Keratinocyte (primary cell): ENCODE data around the gene RHOBTB1. TPM values are rescaled to one million over a fixed set of nuclear protein-coding genes. Genes with fewer than 3 reads are reported as not detected.

Source experiments
- DNase-seq: peaks from one replicate; pipeline ENCODE4 v3.0.0-alpha.2; 2011; ENCODE audit warnings: low read depth, missing footprints, low spot score
- FAIRE-seq: peaks from 2 replicates; lab custom pipeline; 2011; peaks lifted over from hg19 to GRCh38; lab: Jason Lieb, UNC
- H2AFZ ChIP-seq: 2 replicates; pipeline ENCODE4 v1.6.0; 2012; ENCODE audit warnings: low read length, control low read depth, inconsistent platforms; ENCODE audit not compliant: control insufficient read depth
- H3K27ac ChIP-seq: 2 replicates; pipeline ENCODE4 v1.5.1; 2011; ENCODE audit warnings: low read length; ENCODE audit not compliant: control insufficient read depth, insufficient read depth
- H3K27me3 ChIP-seq: 3 replicates; pipeline ENCODE4 v1.6.0; 2011; ENCODE audit warnings: low read length; ENCODE audit not compliant: control insufficient read depth, insufficient read depth; ENCODE audit errors: extremely low read depth
- H3K36me3 ChIP-seq, 2 experiments: 2 replicates in 1 of 2; 3 replicates in 1 of 2; pipeline ENCODE4 v1.5.1; 2011; ENCODE audit warnings: low read length in 2 of 2, mild to moderate bottlenecking in 1 of 2; ENCODE audit not compliant: control insufficient read depth in 2 of 2, insufficient read depth in 2 of 2; ENCODE audit errors: extremely low read depth in 1 of 2
- H3K4me1 ChIP-seq: 3 replicates; pipeline ENCODE4 v1.5.1; 2011; ENCODE audit warnings: low read length; ENCODE audit not compliant: control insufficient read depth, insufficient read depth; ENCODE audit errors: extremely low read depth
- H3K4me2 ChIP-seq: 3 replicates; pipeline ENCODE4 v1.6.0; 2011; ENCODE audit warnings: low read depth, low read length; ENCODE audit not compliant: control insufficient read depth, insufficient read depth; ENCODE audit errors: extremely low read depth
- H3K4me3 ChIP-seq, 3 experiments: fragments of 200-600 bp in 1 of 3; sonication (generic) in 1 of 3; 2 replicates in 2 of 3; 3 replicates in 1 of 3; pipeline ENCODE4 v1.5.1; 2011 to 2016; ENCODE audit warnings: low read length in 3 of 3, mild to moderate bottlenecking in 3 of 3, control low read depth in 2 of 3, inconsistent platforms in 1 of 3, low read depth in 1 of 3, mixed read lengths in 1 of 3, mixed run types in 1 of 3, moderate library complexity in 1 of 3; ENCODE audit not compliant: control insufficient read depth in 2 of 3, insufficient read depth in 2 of 3; ENCODE audit errors: extremely low read depth in 1 of 3
- H3K79me2 ChIP-seq: 2 replicates; pipeline ENCODE4 v1.6.0; 2012; ENCODE audit warnings: low read length; ENCODE audit not compliant: control insufficient read depth, insufficient read depth
- H3K9ac ChIP-seq: 3 replicates; pipeline ENCODE4 v1.6.0; 2011; ENCODE audit warnings: low read length; ENCODE audit not compliant: control insufficient read depth, insufficient read depth; ENCODE audit errors: extremely low read depth
- H3K9me1 ChIP-seq: 3 replicates; pipeline ENCODE4 v1.6.0; 2011; ENCODE audit warnings: low read length; ENCODE audit not compliant: control insufficient read depth, insufficient read depth; ENCODE audit errors: extremely low read depth
- H3K9me3 ChIP-seq: 2 replicates; pipeline ENCODE4 v1.5.1; 2012; ENCODE audit warnings: low read depth, low read length; ENCODE audit not compliant: control insufficient read depth
- H4K20me1 ChIP-seq: 3 replicates; pipeline ENCODE4 v1.6.0; 2011; ENCODE audit warnings: low read length; ENCODE audit not compliant: control insufficient read depth, insufficient read depth; ENCODE audit errors: extremely low read depth
- EZH2 ChIP-seq: IDR thresholded peaks from one replicate; pipeline ENCODE4 v1.6.1; 2012; ENCODE audit warnings: inconsistent platforms, mild to moderate bottlenecking, low read length, moderate library complexity
- dilution Hi-C: fragments of 300-500 bp; cut with MboI; formaldehyde crosslinking; loops from one replicate; pipeline ENCODE4 v1.7.0; 2020; ENCODE audit warnings: low sequenced_read_pairs; ENCODE audit not compliant: extremely low pct_ligation_motif_present
- polyA plus RNA-seq, 5 experiments: library from polyadenylated mRNA; depleted of rRNA in 3 of 5; stranded (reverse) in 3 of 5; stranded (forward) in 1 of 5; unstranded in 1 of 5; fragments of >200 nt; gene quantifications; 1 replicate in 1 of 5; 2 replicates in 3 of 5; 3 replicates in 1 of 5; pipeline versions ENCODE4 v1.2.1 to v1.2.3, GENCODE V29; 2011 to 2012; ENCODE audit warnings: missing spikeins in 2 of 5, low read depth in 1 of 5, low replicate concordance in 1 of 5
- TF ChIP-seq, protein P1 (sequence below), 3 experiments: IDR thresholded peaks in 1 of 3; conservative IDR thresholded peaks in 1 of 3; optimal IDR thresholded peaks in 1 of 3; 2 replicates in 2 of 3; 3 replicates in 1 of 3; pipeline versions ENCODE3 to v1.5.1; 2011; ENCODE audit warnings: low read length in 3 of 3, mild to moderate bottlenecking in 3 of 3, moderate library complexity in 2 of 3, control low read depth in 1 of 3, inconsistent platforms in 1 of 3; ENCODE audit not compliant: insufficient read depth in 2 of 3; ENCODE audit errors: extremely low read depth in 1 of 3

Gene RHOBTB1
- polyA plus RNA-seq, 1 donor (not counting 4 experiments of a cell fraction or from before 2014, with no cell fraction given): 4.6 TPM

DNA sequence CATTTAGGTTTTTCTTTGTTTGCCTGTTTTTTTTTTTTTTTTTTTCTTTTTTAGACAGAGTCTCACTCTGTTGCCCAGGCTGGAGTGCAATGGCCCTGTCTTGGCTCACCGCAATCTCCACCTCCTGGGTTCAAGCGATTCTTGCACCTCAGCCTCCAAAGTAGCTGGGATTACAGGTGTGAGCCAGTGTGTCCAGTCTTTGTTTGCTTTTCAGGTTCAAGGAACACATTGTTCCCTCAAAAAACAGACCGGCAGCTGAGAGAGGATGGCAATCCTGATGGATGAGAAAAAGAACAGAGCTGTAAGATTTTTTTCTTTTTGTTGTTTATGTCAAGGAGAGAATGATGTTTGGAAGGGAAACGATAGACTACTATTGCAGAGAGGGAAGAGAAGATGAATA lies 23.3 kb upstream of the RHOBTB1 start:
- H3K9ac ChIP-seq: no peak overlapping the region
- no peaks in the 10 kb centered on the region for H3K9me3 ChIP-seq
- no peaks in the 10 kb centered on the region for H3K9me1 ChIP-seq
- H3K4me1 ChIP-seq: peaks cover 26% of the 10 kb centered on the region
- no peak overlapping the region for H3K27ac ChIP-seq
- H3K4me3 ChIP-seq: no peak overlapping the region
- H2AFZ ChIP-seq: no peak overlapping the region
- H3K4me2 ChIP-seq: no peak overlapping the region
- DNase-seq (no peak), FAIRE-seq (no peak)
- dilution Hi-C loops: no loop called here
- H3K36me3 ChIP-seq: no peaks in the 10 kb centered on the region
- H4K20me1 ChIP-seq: no peaks in the 10 kb centered on the region
- H3K79me2 ChIP-seq: no peaks in the 10 kb centered on the region
- H3K27me3 ChIP-seq: no peaks in the 10 kb centered on the region
- TF ChIP-seq, protein P1, sequence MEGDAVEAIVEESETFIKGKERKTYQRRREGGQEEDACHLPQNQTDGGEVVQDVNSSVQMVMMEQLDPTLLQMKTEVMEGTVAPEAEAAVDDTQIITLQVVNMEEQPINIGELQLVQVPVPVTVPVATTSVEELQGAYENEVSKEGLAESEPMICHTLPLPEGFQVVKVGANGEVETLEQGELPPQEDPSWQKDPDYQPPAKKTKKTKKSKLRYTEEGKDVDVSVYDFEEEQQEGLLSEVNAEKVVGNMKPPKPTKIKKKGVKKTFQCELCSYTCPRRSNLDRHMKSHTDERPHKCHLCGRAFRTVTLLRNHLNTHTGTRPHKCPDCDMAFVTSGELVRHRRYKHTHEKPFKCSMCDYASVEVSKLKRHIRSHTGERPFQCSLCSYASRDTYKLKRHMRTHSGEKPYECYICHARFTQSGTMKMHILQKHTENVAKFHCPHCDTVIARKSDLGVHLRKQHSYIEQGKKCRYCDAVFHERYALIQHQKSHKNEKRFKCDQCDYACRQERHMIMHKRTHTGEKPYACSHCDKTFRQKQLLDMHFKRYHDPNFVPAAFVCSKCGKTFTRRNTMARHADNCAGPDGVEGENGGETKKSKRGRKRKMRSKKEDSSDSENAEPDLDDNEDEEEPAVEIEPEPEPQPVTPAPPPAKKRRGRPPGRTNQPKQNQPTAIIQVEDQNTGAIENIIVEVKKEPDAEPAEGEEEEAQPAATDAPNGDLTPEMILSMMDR (optimal IDR thresholded peaks at IDR 0.05 in 1 of 3, IDR thresholded peaks at IDR 0.05 in 1 of 3, conservative IDR thresholded peaks at IDR 0.05 in 1 of 3; ENCODE audit: extremely low read depth in 1 of 3, insufficient read depth in 2 of 3, low read length in 3 of 3): no peak
- TF ChIP-seq EZH2: no peak

DNA sequence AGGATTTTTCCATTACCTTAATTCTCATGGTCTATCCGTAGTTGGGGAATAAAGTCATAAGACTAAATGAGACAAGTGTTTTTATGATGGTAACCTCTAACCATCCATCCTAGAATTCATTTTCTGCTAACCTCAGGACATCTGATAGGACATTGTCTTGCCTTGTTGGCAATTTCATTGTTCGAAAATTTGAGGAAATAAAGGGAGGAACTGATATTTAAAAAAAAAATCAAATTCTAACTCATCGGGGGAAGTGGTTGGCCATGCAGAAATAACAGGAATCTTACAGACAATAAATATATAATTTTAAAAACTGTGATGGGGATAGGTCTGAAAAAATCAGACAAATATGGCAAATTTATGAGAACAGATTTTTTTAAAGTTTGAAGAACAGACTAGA lies 21.7 kb upstream of the RHOBTB1 start:
- H3K9ac ChIP-seq: no peak overlapping the region
- no peaks in the 10 kb centered on the region for H3K27me3 ChIP-seq
- H3K36me3 ChIP-seq: no peaks in the 10 kb centered on the region
- no peaks in the 10 kb centered on the region for H3K79me2 ChIP-seq
- no peaks in the 10 kb centered on the region for H3K9me1 ChIP-seq
- H4K20me1 ChIP-seq: no peaks in the 10 kb centered on the region
- no peak overlapping the region for H2AFZ ChIP-seq
- no peak overlapping the region for H3K4me3 ChIP-seq
- TF ChIP-seq, protein P1 (optimal IDR thresholded peaks at IDR 0.05 in 1 of 3, IDR thresholded peaks at IDR 0.05 in 1 of 3, conservative IDR thresholded peaks at IDR 0.05 in 1 of 3; ENCODE audit: extremely low read depth in 1 of 3, insufficient read depth in 2 of 3, low read length in 3 of 3): no peak
- TF ChIP-seq EZH2: no peak
- no peaks in the 10 kb centered on the region for H3K9me3 ChIP-seq
- H3K27ac ChIP-seq: no peak overlapping the region
- FAIRE-seq: no peak
- H3K4me1 ChIP-seq: peaks cover 26% of the 10 kb centered on the region
- dilution Hi-C loops: no loop called here
- DNase-seq: no peak
- no peak overlapping the region for H3K4me2 ChIP-seq
